H1 (cell line): Measurements from ENCODE around the gene ACACB. TPM values are rescaled to one million over a fixed set of nuclear protein-coding genes. Genes with fewer than 3 reads are reported as not detected.

ENCODE experiments used
- JUND ChIP-seq: IDR thresholded peaks from 2 replicates; pipeline ENCODE4 v1.6.1; 2011; ENCODE audit warnings: mild to moderate bottlenecking, improper control_type of control experiment, low read length
- RNF2 ChIP-seq: fragments of 200-900, 300-1000 bp; sonication (generic); IDR thresholded peaks from 2 replicates; pipeline ENCODE4 v1.7.1; 2016; ENCODE audit warnings: borderline replicate concordance, low read depth, mild to moderate bottlenecking, antibody characterized with exemption, low read length; ENCODE audit not compliant: poor library complexity, severe bottlenecking; ENCODE audit errors: missing control alignments
- SAP30 ChIP-seq: fragments of 300-600 bp; sonication (generic); IDR thresholded peaks from 2 replicates; pipeline ENCODE4 v1.7.1; 2012; ENCODE audit warnings: low read length, moderate library complexity, mild to moderate bottlenecking, inconsistent platforms; ENCODE audit not compliant: insufficient read depth, insufficient replicate concordance
- SIN3A ChIP-seq, 2 experiments: IDR thresholded peaks in 1 of 2; conservative IDR thresholded peaks in 1 of 2; 2 replicates each; pipeline ENCODE4 v1.6.1; 2011 to 2012; ENCODE audit warnings: low read length in 2 of 2, improper control_type of control experiment in 1 of 2, low read depth in 1 of 2, mild to moderate bottlenecking in 1 of 2
- SP2 ChIP-seq: IDR thresholded peaks from 2 replicates; pipeline ENCODE4 v1.6.1; 2012; ENCODE audit warnings: mild to moderate bottlenecking, low read length, inconsistent platforms
- polyA plus RNA-seq, 7 experiments: library from polyadenylated mRNA; depleted of rRNA in 3 of 7; stranded (reverse) in 5 of 7; unstranded in 2 of 7; fragments of >200 nt in 5 of 7; fragments of 200-250 nt in 2 of 7; gene quantifications; 1 replicate in 5 of 7; 2 replicates in 1 of 7; 4 replicates in 1 of 7; pipeline versions ENCODE4 v1.2.1 to v1.2.3, GENCODE V29; 2011 to 2013; ENCODE audit warnings: missing spikeins in 2 of 7, mixed read lengths in 2 of 7
- total RNA-seq: library from RNA; stranded (reverse); fragmentation: NEBNext Ultra II Directional; extraction: Animal tissue kit (Norgen Biotek cat#: 25700); gene quantifications from 2 replicates; pipeline ENCODE4 v1.2.1, GENCODE V29; 2021

Gene ACACB
- total and polyA plus RNA-seq, 2 of the 8 experiments (the other 6 are each of a cell fraction or from before 2014, with no cell fraction given): 5.8 to 15.3 TPM

- no peak for TF ChIP-seq SAP30
- no peak for TF ChIP-seq JUND
- TF ChIP-seq SIN3A (conservative IDR thresholded peaks at IDR 0.05 in 1 of 2, IDR thresholded peaks at IDR 0.05 in 1 of 2; ENCODE audit: low read depth in 1 of 2, low read length in 2 of 2): no peak
- no peak for TF ChIP-seq RNF2
- no peak for TF ChIP-seq SP2
Measured at GRCh38 chr12:109185441-109185840, 69.1 kb downstream of the ACACB start (continued).
